Osteocyte (in vitro differentiated cells): ENCODE results near the gene ANKRD55. TPM values are rescaled to one million over a fixed set of nuclear protein-coding genes. Genes with fewer than 3 reads are reported as not detected.
"Not testable (repeated sequence)": the region's sequence is repeated elsewhere in the genome, so short reads cannot be mapped to it uniquely, and the experiment has no call there.

ENCODE experiments used
- DNase-seq: peaks from one replicate; pipeline ENCODE4 v3.0.0; 2021; ENCODE audit warnings: mixed read lengths; ENCODE audit not compliant: unreplicated experiment; ENCODE audit errors: extremely low spot score
- H3K27ac Mint-ChIP-seq: one replicate; pipeline ENCODE4 v1.8.0; 2021; ENCODE audit warnings: mild to moderate bottlenecking, mixed read lengths; ENCODE audit not compliant: unreplicated experiment
- H3K27me3 Mint-ChIP-seq: one replicate; pipeline ENCODE4 v1.8.0; 2021; ENCODE audit warnings: mixed read lengths; ENCODE audit not compliant: unreplicated experiment
- H3K36me3 Mint-ChIP-seq: one replicate; pipeline ENCODE4 v1.8.0; 2021; ENCODE audit warnings: mixed read lengths; ENCODE audit not compliant: unreplicated experiment
- H3K4me1 Mint-ChIP-seq: one replicate; pipeline ENCODE4 v1.8.0; 2021; ENCODE audit warnings: mixed read lengths; ENCODE audit not compliant: unreplicated experiment
- H3K4me3 Mint-ChIP-seq: one replicate; pipeline ENCODE4 v1.8.0; 2021; ENCODE audit warnings: mild to moderate bottlenecking, moderate library complexity, mixed read lengths; ENCODE audit not compliant: unreplicated experiment
- H3K9me3 Mint-ChIP-seq: one replicate; pipeline ENCODE4 v1.8.0; 2021; ENCODE audit warnings: mixed read lengths; ENCODE audit not compliant: unreplicated experiment
- CTCF ChIP-seq: fragments of 200-600 bp; sonication (generic); IDR thresholded peaks from 2 replicates; pipeline ENCODE4 v1.5.0; 2021; ENCODE audit warnings: antibody characterized with exemption, mild to moderate bottlenecking, moderate library complexity
- total RNA-seq: library from RNA; stranded (reverse); gene quantifications from 2 replicates; pipeline ENCODE4 v1.2.1, GENCODE V29; 2021

The ANKRD55 gene
- total RNA-seq, 1 donor from 2014 or later = not detected

- no peaks in the 10 kb centered on the region for H3K36me3 Mint-ChIP-seq
- H3K4me3 Mint-ChIP-seq = no peak overlapping the region
- no peak for TF ChIP-seq CTCF
- H3K27ac Mint-ChIP-seq = peak overlapping the region; percentile 83
- peaks cover 35% of the 10 kb centered on the region for H3K4me1 Mint-ChIP-seq
- H3K9me3 Mint-ChIP-seq = no peaks in the 10 kb centered on the region
- H3K27me3 Mint-ChIP-seq = no peaks in the 10 kb centered on the region
- no peak for DNase-seq
These were observed 14.5 kb upstream of the ANKRD55 start for GRCh38 chr5:56247592-56247991.

DNA sequence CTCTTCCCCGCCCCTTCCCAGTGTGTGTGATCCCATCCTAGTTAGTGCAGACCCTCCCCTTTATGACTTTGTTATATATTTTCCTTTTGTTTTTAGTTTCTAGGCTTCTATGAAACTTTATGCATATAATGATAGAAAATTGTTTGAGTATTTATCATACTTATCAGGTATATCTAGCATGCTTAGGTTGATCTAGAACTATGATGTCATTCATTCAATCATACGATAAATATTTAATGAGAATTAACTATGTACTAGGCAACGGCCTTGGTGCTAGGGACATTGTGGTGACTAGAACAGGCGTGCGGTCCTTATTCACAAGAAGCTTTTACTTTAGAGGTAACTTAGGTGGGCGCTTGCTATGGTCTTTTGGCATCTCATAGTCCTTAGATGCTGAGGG lies 13.6 kb upstream of the ANKRD55 start:
- Mint-ChIP-seq H3K4me3 (no peak overlapping the region), H3K27ac (peak overlapping the region; percentile 83), H3K27me3 (no peaks in the 10 kb centered on the region), H3K9me3 (peaks cover under 1% of the 10 kb centered on the region), H3K4me1 (peaks cover 27% of the 10 kb centered on the region), H3K36me3 (no peaks in the 10 kb centered on the region)
- no peak for DNase-seq
- TF ChIP-seq CTCF = no peak

GRCh38 chr5:56245481-56245880 lies 12.4 kb upstream of the ANKRD55 start:
- H3K4me3 Mint-ChIP-seq = no peak overlapping the region
- peaks cover 7% of the 10 kb centered on the region for H3K9me3 Mint-ChIP-seq
- H3K27me3 Mint-ChIP-seq = no peaks in the 10 kb centered on the region
- no peaks in the 10 kb centered on the region for H3K36me3 Mint-ChIP-seq
- no peak overlapping the region for H3K27ac Mint-ChIP-seq
- H3K4me1 Mint-ChIP-seq = peaks cover 22% of the 10 kb centered on the region
- no peak for DNase-seq
- no peak for TF ChIP-seq CTCF

GRCh38 chr5:56244627-56245026 lies 11.5 kb upstream of the ANKRD55 start:
- Mint-ChIP-seq H3K27ac (no peak overlapping the region), H3K36me3 (no peaks in the 10 kb centered on the region), H3K9me3 (peaks cover 8% of the 10 kb centered on the region), H3K27me3 (no peaks in the 10 kb centered on the region), H3K4me3 (no peak overlapping the region), H3K4me1 (peaks cover 22% of the 10 kb centered on the region)
- no peak for TF ChIP-seq CTCF
- no peak for DNase-seq

- H3K27ac Mint-ChIP-seq = not testable (repeated sequence)
These were observed 9.1 kb upstream of the ANKRD55 start for GRCh38 chr5:56242271-56242670.

DNA sequence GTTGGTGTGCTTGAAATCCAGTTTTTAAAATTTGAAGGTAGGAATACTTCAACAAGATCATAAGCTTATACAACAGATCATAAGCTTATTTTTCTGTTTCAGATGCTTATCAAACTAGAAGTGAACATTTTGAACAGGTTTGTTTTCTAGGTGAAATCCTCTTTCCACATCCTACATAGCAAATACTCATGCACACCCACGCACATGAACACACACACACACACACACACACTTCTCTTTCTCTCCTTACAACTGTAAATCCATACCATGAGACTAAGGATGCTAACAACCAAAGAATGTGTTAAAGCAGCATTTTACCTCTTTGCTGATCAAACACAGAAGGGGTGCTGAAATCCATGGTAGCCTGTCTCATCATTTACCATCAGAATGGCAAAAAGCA lies 592 bp downstream of the ANKRD55 start:
- H3K27me3 Mint-ChIP-seq = peaks cover 28% of the 10 kb centered on the region
- H3K27ac Mint-ChIP-seq = no peak overlapping the region
- DNase-seq = no peak
- no peaks in the 10 kb centered on the region for H3K36me3 Mint-ChIP-seq
- H3K4me1 Mint-ChIP-seq = no peaks in the 10 kb centered on the region
- no peaks in the 10 kb centered on the region for H3K9me3 Mint-ChIP-seq
- TF ChIP-seq CTCF = no peak
- H3K4me3 Mint-ChIP-seq = no peak overlapping the region

More at GRCh38 chr5:56242271-56242670, 9.1 kb upstream of the ANKRD55 start:
- not testable (repeated sequence) for H3K4me3 Mint-ChIP-seq, DNase-seq, H3K27me3 Mint-ChIP-seq, H3K36me3 Mint-ChIP-seq, H3K4me1 Mint-ChIP-seq, H3K9me3 Mint-ChIP-seq
